Stimulated activated naive B cell treated with anti-CD40 and anti-IgM and Interleukin-4, amounts not matched to agents 10 μg/mL and 1 μg/mL and 100 μg/mL, for 72 hours (primary cell): ENCODE data around the gene OSTM1.

Experiments used
- ATAC-seq, 2 donors: fragments of 150-1000 bp; cut with Tn5 transposase; replicated peaks; 2 replicates each; pipeline ENCODE4 v1.10.0; 2021; ENCODE audit warnings: moderate library complexity in 1 of 2
- DNase-seq: peaks from one replicate; pipeline ENCODE4 v3.0.0; 2021
- H3K27ac Mint-ChIP-seq: one replicate; pipeline ENCODE4 v1.8.0; 2022; ENCODE audit warnings: mild to moderate bottlenecking, mixed read lengths
- H3K27me3 Mint-ChIP-seq, 2 donors: one replicate each; pipeline ENCODE4 v1.8.0; 2022; ENCODE audit warnings: mixed read lengths in 2 of 2
- H3K36me3 Mint-ChIP-seq, 2 donors: one replicate each; pipeline ENCODE4 v1.8.0; 2022; ENCODE audit warnings: mixed read lengths in 2 of 2, mild to moderate bottlenecking in 1 of 2
- H3K4me1 Mint-ChIP-seq, 2 donors: one replicate each; pipeline ENCODE4 v1.8.0; 2022; ENCODE audit warnings: mixed read lengths in 2 of 2, mild to moderate bottlenecking in 1 of 2
- H3K4me3 Mint-ChIP-seq, 2 donors: one replicate each; pipeline ENCODE4 v1.8.0; 2022; ENCODE audit warnings: mild to moderate bottlenecking in 2 of 2, mixed read lengths in 2 of 2, moderate library complexity in 1 of 2
- H3K9me3 Mint-ChIP-seq, 2 donors: one replicate each; pipeline ENCODE4 v1.8.0; 2022; ENCODE audit warnings: mixed read lengths in 2 of 2, mild to moderate bottlenecking in 1 of 2

OSTM1 gene

DNA sequence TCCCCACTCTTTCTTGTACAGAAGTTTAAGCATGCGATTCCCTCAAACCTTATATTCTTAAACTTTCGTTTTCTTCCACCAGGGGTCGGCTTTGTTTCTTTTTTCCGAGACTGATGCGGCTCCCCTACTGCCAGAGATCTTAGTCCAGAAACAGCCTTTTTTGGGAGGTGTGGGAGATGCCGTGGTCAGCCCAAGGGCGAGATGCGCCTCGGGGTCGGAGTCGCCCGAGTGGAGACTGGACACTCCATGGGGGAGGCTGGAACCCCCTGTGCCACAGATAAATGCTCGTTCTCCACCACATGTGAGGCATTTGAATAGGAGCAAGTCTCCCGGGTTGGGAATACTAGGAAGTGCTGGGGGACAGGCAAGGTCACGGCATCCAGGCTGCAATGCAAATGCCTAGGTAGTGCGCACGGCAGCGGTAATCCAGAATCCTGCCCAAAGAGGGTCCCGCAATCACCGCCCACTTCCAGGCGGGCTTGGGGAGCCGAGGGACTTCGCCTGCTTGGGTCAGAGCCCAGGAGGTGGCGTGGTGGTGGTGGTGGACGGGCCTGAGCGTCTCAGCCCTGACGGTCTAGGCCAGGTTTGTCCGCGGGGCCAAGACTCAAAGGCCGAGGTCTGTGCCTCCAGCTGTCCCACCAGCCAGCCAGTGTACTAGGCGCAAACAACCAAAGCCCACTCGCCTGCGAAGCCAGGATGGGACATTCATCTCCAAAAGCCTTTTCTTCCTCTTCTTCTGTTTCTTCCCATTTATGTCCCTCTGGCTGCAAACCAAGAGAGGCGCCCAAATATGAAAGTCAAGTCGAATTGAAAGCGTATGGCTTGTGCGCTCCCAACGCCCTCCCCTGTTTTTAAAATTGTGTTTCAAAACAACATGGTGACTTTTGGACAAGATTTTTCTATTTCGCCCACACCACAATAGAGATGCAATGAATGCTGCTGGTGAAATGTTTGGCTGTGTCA, 39.3 kb upstream of the OSTM1 start:
- H3K4me3 Mint-ChIP-seq, result peak overlapping the region; percentile 64 to 75
- no peak for ATAC-seq
- H3K27me3 Mint-ChIP-seq, result peaks cover 64 to 89% of the 10 kb centered on the region in 2 donors
- no peaks in the 10 kb centered on the region for H3K9me3 Mint-ChIP-seq
- H3K27ac Mint-ChIP-seq, result peak overlapping the region; percentile 38
- DNase-seq, result no peak
- H3K36me3 Mint-ChIP-seq, result peaks cover 0 to 3% of the 10 kb centered on the region in 2 donors
- H3K4me1 Mint-ChIP-seq, result peaks cover 35 to 44% of the 10 kb centered on the region in 2 donors

DNA sequence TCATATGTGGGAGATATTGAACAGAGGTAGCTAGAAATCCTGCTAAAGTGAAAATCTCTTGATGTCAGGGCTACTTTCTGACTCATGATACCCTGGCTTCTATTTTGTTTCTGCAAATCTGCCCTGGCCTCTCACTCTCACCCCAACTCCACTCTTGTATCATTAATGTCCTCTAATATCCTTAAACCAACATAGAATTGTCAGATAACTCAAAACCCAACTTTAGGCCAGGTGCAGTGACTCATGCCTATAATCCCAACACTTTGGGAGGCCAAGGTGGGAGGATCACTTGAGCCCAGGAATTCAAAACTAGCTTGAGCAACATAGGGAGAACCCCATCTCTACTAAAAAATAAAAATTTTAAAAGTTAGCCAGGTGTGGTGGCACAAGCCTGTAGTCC, 33.8 kb upstream of the OSTM1 start:
- Mint-ChIP-seq H3K36me3 (no peaks in the 10 kb centered on the region), H3K4me1 (peaks cover 3 to 4% of the 10 kb centered on the region in 2 donors), H3K9me3 (no peaks in the 10 kb centered on the region), H3K4me3 (no peak overlapping the region), H3K27ac (no peak overlapping the region), H3K27me3 (peaks cover 36 to 51% of the 10 kb centered on the region in 2 donors)
- ATAC-seq (no peak), DNase-seq (no peak)

DNA sequence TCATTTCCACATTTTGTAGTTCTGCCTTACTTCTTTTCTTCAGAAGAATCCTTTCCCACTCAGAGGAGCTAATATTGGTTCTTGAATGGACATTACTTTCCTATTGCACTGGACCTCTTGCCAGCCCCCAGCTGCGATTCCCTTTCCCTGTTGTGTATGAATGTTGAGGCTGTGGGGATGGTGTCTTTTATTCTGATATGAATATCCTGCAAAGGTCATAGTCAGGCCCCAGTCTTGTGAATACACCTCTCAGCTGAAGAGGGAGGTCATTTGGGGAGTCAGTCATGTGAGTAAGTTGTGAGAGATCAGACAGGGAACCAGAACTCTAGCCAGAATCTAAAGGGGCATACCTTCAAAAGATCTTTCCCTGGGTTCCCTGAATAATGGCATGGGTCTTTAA, 32.6 kb upstream of the OSTM1 start:
- H3K4me3 Mint-ChIP-seq, result no peak overlapping the region
- H3K9me3 Mint-ChIP-seq, result no peaks in the 10 kb centered on the region
- H3K4me1 Mint-ChIP-seq, result peaks cover 0 to 3% of the 10 kb centered on the region in 2 donors
- peaks cover 23 to 38% of the 10 kb centered on the region in 2 donors for H3K27me3 Mint-ChIP-seq
- H3K36me3 Mint-ChIP-seq, result no peaks in the 10 kb centered on the region
- DNase-seq, result no peak
- ATAC-seq, result no peak
- H3K27ac Mint-ChIP-seq, result no peak overlapping the region

DNA sequence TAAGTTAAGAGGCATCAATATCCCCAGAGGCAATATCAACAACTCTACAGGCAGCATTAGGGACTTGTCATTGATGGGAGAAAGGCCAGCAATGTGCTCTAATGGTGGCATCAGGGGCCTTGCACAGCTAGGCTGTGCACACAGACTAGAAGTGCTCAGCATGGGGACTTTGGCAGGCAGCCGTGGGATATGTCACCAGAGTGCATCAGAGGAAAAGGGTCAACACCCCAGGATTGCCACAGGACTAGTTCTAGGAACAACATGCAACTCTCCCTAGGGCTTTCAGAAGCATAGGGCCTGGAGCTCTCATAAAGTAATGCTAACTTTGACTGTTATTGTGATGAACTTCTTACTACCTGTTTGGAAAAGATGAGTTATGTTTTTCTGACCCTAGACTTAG, 32.2 kb upstream of the OSTM1 start:
- no peak overlapping the region for H3K4me3 Mint-ChIP-seq
- H3K27me3 Mint-ChIP-seq, result peaks cover 20 to 34% of the 10 kb centered on the region in 2 donors
- H3K36me3 Mint-ChIP-seq, result no peaks in the 10 kb centered on the region
- ATAC-seq, result no peak
- no peaks in the 10 kb centered on the region for H3K9me3 Mint-ChIP-seq
- DNase-seq, result no peak
- peaks cover 0 to 3% of the 10 kb centered on the region in 2 donors for H3K4me1 Mint-ChIP-seq
- H3K27ac Mint-ChIP-seq, result no peak overlapping the region

DNA sequence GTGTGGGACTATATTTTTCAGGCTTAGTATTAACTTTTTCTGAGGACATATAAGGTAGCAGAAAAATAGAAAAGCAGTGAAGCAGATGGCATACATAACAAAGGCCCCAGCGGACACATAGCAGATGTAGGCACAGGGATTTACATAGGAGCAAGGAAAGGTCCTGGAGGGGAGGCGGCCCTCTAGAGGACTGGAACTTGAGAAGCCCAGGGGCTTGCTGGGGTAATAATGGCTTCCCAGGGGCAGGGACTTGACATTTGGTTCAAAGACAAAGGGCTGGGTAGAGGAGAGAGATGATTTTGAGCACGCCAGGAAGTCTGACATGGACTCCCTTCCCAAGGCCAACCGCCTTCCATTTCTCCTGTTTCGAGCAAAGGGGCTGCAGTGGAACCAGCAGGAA, 31.7 kb upstream of the OSTM1 start:
- Mint-ChIP-seq H3K27ac (no peak overlapping the region), H3K36me3 (no peaks in the 10 kb centered on the region), H3K4me1 (peaks cover 0 to 3% of the 10 kb centered on the region in 2 donors), H3K4me3 (no peak overlapping the region), H3K27me3 (peaks cover 18 to 29% of the 10 kb centered on the region in 2 donors), H3K9me3 (no peaks in the 10 kb centered on the region)
- DNase-seq, result no peak
- no peak for ATAC-seq

DNA sequence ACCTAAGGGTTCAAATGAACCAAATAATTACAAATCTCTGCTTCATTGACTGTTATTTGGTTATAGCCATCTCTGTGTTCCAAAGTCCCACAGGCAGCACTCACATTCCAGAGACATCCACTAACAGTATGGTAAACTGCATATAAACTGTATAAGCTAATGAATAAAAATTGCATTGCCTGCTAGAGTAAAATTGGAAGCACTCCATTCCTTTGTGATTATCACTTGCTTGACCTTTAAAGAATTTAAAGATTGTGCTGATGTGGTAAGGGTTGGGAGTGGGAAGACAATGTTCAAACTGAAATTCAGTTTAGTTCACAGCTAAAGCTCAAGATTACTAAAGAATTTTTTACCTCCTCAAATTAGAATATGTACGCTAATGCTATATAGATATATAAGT, 31.0 kb upstream of the OSTM1 start:
- ATAC-seq (no peak), DNase-seq (no peak)
- Mint-ChIP-seq H3K4me3 (no peak overlapping the region), H3K4me1 (peaks cover 0 to 3% of the 10 kb centered on the region in 2 donors), H3K27me3 (peaks cover 11 to 22% of the 10 kb centered on the region in 2 donors), H3K27ac (no peak overlapping the region), H3K36me3 (no peaks in the 10 kb centered on the region), H3K9me3 (no peaks in the 10 kb centered on the region)

DNA sequence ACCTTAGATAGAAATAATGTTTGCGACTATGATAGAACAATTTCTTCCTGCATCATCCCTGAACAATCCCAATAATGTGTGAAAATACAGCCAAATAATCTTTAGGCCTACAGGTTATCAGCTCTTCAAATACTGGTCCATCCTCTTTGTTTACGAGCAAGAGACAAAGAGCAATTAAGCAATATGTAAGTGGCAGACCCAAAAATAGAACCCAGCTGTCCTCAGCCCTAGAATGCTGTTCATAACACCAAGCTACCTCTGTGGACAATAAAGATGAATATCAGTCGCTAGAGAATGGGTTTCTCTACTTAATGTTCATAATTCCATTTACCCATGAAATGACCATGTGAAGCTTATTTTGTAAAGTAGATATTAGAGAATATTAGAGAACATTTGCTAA, 28.4 kb upstream of the OSTM1 start:
- peaks cover 10 to 17% of the 10 kb centered on the region in 2 donors for H3K27me3 Mint-ChIP-seq
- no peak for ATAC-seq
- H3K4me1 Mint-ChIP-seq, result peaks cover 0 to 3% of the 10 kb centered on the region in 2 donors
- no peak overlapping the region for H3K27ac Mint-ChIP-seq
- H3K9me3 Mint-ChIP-seq, result no peaks in the 10 kb centered on the region
- H3K4me3 Mint-ChIP-seq, result no peak overlapping the region
- no peaks in the 10 kb centered on the region for H3K36me3 Mint-ChIP-seq
- DNase-seq, result no peak

DNA sequence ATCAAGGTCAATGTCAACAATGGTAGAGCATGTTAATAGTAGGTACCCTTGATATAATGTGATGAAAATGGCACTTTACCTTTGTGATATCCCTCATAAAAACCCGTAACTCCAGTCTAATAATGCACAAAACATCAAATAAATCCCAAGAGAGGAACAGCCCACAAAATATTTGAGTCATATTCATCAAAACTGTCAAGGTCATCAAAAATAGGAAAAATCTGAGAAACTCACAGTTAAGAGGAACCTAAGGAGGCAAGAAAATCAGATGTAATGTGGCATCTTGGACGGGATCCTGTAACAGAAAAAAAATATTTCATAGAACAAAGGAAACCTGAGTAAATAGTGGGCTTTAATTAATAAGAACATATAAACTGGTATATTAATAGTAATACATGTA, 25.5 kb upstream of the OSTM1 start:
- H3K27me3 Mint-ChIP-seq, result peaks cover 18 to 35% of the 10 kb centered on the region in 2 donors
- H3K27ac Mint-ChIP-seq, result no peak overlapping the region
- no peaks in the 10 kb centered on the region for H3K4me1 Mint-ChIP-seq
- peaks cover 0 to 1% of the 10 kb centered on the region in 2 donors for H3K36me3 Mint-ChIP-seq
- DNase-seq (no peak), ATAC-seq (no peak)
- no peak overlapping the region for H3K4me3 Mint-ChIP-seq
- no peaks in the 10 kb centered on the region for H3K9me3 Mint-ChIP-seq

DNA sequence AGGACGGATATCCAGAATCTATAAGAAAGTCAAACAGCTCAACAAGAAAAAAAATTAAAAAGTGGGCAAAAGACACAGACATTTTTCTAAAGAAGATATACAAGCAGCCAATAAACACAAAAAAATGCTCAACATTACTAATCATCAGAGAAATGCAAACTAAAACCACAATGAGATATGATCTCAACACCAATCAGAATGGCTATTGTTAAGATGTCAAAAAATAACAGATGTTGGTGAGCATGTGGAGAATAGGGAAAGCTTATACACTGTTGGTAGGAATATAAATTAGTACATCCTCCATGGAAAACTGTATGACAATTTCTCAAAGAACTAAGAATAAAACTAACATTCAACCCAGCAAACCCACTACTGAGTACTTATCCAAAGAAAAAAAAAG, 23.3 kb upstream of the OSTM1 start:
- Mint-ChIP-seq H3K9me3 (no peaks in the 10 kb centered on the region), H3K36me3 (peaks cover 0 to 1% of the 10 kb centered on the region in 2 donors), H3K27me3 (peaks cover 22 to 35% of the 10 kb centered on the region in 2 donors), H3K4me1 (no peaks in the 10 kb centered on the region), H3K4me3 (no peak overlapping the region), H3K27ac (no peak overlapping the region)
- no peak for ATAC-seq
- no peak for DNase-seq

DNA sequence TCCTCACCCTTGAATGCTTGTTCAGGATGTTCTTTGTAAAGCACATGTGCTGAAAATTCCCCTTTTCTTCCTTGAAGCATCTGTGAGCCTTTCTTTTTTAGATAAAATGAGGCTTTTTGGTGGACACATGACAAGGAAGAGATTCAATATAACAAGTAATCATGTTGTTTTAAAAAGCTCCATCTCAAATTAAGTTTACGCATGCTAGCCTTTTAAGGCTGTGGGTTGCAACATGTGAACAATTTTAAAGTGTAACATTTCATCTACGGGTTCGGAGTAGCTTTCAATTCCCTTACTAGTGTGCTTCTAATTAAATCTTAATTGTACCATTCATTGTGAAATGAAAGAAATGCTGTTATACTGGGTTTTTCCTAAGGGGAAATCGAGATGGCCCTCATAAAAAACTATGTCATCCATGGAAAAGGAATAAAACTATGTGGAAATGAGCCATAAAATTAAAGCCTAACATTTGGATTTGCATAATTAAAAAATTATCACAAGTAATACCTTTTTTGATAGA, 19.3 kb upstream of the OSTM1 start:
- H3K27me3 Mint-ChIP-seq, result peaks cover 17 to 30% of the 10 kb centered on the region in 2 donors
- H3K4me1 Mint-ChIP-seq, result no peaks in the 10 kb centered on the region
- DNase-seq, result no peak
- no peak for ATAC-seq
- H3K27ac Mint-ChIP-seq, result no peak overlapping the region
- peaks cover 0 to 1% of the 10 kb centered on the region in 2 donors for H3K36me3 Mint-ChIP-seq
- no peak overlapping the region for H3K4me3 Mint-ChIP-seq
- no peaks in the 10 kb centered on the region for H3K9me3 Mint-ChIP-seq

DNA sequence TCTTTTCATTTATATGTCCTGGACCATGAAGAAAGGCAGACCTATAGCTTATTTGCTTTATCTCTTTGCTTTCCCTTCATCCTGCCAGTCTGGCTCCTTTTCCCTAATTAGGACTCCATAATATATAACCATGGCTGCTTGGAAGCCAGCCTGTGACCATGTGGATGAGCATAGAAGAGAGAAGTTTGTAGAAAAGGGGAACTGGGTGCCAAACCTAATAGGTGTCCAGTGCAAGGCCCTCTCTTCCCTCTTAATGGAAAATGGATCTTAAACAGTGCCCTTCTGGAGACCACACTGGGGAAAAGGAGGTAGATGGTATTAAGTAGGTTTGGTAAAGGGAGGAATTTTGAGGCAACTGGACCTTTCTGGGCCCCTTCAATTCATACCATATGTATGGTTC, 16.7 kb upstream of the OSTM1 start:
- H3K4me3 Mint-ChIP-seq, result no peak overlapping the region
- DNase-seq (no peak), ATAC-seq (no peak)
- peaks cover 5 to 17% of the 10 kb centered on the region in 2 donors for H3K27me3 Mint-ChIP-seq
- no peaks in the 10 kb centered on the region for H3K4me1 Mint-ChIP-seq
- no peaks in the 10 kb centered on the region for H3K9me3 Mint-ChIP-seq
- no peak overlapping the region for H3K27ac Mint-ChIP-seq
- no peaks in the 10 kb centered on the region for H3K36me3 Mint-ChIP-seq

DNA sequence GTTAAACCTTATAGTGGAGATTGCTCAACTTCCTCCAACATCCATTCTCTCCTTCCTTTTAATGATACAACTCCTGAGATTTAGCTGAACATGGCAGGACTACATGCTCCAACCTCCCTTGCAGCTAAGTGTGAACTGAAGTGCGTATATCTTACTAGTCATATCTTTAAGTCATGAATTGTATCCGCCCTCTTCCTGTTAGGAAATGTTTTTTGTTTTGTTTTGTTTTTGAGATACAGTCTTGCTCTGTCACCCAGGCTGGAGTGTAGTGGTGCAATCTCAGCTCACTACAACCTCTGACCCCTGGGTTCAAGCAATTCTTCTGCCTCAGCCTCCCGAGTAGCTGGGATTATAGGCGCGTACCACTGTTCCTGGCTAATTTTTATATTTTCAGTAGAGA, 8.8 kb upstream of the OSTM1 start:
- ATAC-seq (no peak), DNase-seq (no peak)
- Mint-ChIP-seq H3K27me3 (peaks cover 28 to 33% of the 10 kb centered on the region in 2 donors), H3K4me1 (no peaks in the 10 kb centered on the region), H3K9me3 (no peaks in the 10 kb centered on the region), H3K4me3 (no peak overlapping the region), H3K36me3 (no peaks in the 10 kb centered on the region), H3K27ac (no peak overlapping the region)

DNA sequence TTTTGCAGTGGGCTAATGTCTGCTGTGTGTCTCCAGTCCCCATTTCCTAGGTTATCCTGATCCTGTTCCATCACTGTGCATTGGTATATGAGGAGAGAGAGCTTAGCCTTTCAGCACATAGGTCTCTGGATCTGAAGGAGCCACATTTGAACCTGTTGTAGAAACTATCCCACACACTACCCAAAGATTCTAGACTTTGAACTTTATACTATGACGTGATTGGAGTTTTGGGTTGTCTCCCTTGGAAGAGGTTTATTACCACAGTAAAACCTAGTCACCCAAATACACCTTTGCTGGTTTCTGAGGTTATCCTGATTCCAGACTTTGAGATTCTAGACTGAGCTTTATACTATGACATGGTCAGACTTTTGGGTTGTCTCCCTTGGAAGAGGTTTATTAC, 8.0 kb upstream of the OSTM1 start:
- Mint-ChIP-seq H3K4me1 (no peaks in the 10 kb centered on the region), H3K36me3 (no peaks in the 10 kb centered on the region), H3K27ac (no peak overlapping the region), H3K27me3 (peaks cover 28 to 33% of the 10 kb centered on the region in 2 donors), H3K4me3 (no peak overlapping the region), H3K9me3 (no peaks in the 10 kb centered on the region)
- DNase-seq (no peak), ATAC-seq (no peak)

DNA sequence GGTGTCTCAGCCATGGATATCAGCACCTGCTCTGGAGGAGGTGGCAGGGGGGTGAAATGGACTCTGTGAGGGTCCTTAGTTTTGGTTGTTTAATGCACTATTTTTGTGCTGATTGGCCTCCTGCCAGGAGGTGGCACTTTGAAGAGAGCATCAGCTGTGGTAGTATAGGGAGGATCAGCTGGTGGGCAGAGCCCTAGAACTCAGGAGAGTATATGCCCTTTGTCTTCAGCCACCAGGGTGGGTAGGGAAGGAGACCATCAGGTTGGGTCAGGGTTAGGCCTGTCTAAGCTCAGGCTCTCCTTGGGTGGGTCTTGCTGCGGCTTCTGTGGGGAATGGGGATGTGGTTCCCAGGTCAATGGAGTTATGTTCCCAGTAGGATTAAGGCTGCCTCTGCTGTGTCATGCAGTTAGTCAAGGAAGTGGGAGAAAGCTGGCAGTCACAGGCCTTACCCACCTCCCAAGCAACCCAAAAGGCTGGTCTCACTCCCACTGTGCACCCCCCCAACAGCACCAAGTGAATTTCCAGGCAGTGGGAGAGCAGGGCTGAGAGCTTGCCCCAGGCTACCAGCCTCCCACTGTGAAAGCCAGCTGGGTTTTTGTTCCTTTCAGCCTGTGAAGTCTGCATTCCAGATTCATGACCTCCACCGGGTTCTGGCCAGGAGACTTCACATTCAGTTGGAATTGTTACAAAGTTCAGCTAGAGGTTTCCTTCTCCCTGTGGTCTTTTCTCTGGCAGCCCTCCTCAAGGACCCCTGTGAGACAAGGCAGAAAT, 5.7 kb upstream of the OSTM1 start:
- Mint-ChIP-seq H3K27ac (no peak overlapping the region), H3K4me3 (no peak overlapping the region), H3K36me3 (no peaks in the 10 kb centered on the region), H3K27me3 (peaks cover 19 to 28% of the 10 kb centered on the region in 2 donors), H3K4me1 (no peaks in the 10 kb centered on the region), H3K9me3 (no peaks in the 10 kb centered on the region)
- no peak for ATAC-seq
- DNase-seq, result no peak
